ENCODE data around the gene EPSTI1.
"Not testable (repeated sequence)": the region's sequence is repeated elsewhere in the genome, so short reads cannot be mapped to it uniquely, and the experiment has no call there.

The EPSTI1 gene, protein sequence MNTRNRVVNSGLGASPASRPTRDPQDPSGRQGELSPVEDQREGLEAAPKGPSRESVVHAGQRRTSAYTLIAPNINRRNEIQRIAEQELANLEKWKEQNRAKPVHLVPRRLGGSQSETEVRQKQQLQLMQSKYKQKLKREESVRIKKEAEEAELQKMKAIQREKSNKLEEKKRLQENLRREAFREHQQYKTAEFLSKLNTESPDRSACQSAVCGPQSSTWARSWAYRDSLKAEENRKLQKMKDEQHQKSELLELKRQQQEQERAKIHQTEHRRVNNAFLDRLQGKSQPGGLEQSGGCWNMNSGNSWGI

GRCh38 chr13:42991898-42992763 lies at the start of gene EPSTI1:
EPSTI1 (minus strand) TSS chr13:42992241; CDS start chr13:42992165, 76 bp downstream.
- DNase-seq, result no peak

GRCh38 chr13:43041369-43041921 lies 49.4 kb upstream of the EPSTI1 start:
- DNase-seq, result no peak

DNA sequence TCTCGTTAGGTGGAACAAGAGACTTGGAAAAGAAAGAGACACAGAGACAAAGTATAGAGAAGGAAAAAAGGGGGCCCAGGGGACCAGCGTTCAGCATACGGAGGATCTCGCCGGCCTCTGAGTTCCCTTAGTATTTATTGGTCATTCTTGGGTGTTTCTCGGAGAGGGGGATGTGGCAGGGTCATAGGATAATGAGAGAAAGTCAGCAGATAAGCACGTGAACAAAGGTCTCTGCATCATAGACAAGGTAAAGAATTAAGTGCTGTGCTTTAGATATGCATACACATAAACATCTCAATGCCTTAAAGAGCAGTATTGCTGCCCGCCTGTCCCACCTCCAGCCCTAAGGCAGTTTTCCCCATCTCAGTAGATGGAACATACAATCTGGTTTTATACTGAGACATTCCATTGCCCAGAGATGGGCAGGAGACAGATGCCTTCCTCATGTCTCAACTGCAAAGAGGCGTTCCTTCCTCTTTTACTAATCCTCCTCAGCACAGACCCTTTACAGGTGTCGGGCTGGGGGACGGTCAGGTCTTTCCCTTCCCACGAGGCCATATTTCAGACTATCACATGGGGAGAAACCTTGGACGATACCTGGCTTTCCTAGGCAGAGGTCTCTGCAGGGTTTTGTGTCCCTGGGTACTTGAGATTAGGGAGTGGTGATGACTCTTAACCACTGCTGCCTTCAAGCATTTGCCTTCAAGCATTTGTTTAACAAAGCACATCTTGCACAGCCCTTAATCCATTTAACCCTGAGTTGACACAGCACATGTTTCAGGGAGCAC lies 48.7 kb upstream of the EPSTI1 start:
- DNase-seq, result not testable (repeated sequence)

DNA sequence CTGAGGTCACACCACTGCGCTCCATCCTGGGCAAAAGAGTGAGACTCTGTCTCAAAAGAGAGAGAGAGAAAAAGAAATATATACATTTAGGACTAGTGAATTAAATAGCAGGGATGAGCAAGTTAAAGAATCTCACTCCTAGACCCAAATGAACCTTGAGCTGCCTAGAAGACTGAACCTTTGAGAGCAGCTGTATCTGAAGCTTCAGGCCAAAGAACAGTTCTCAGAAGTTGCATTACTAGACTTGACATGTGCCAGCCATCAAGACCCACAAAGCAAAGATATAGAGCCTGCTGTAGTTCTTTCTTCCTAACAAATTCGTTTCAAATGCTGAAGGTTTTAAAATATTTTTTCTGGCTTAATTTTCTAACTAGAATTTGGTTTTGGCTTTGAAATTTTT lies 47.9 kb upstream of the EPSTI1 start:
- DNase-seq, result no peak

- no peak for DNase-seq
Observed at GRCh38 chr13:43036351-43037250, 44.6 kb upstream of the EPSTI1 start.

- DNase-seq, result no peak
Observed at GRCh38 chr13:43033038-43033437, 41.0 kb upstream of the EPSTI1 start.

GRCh38 chr13:43031881-43032280 lies 39.8 kb upstream of the EPSTI1 start:
- no peak for DNase-seq

- DNase-seq, result no peak
Observed at GRCh38 chr13:43030548-43030947, 38.5 kb upstream of the EPSTI1 start.

- DNase-seq, result no peak
Observed at GRCh38 chr13:43026262-43026661, 34.2 kb upstream of the EPSTI1 start.

GRCh38 chr13:43023289-43023963 lies 31.4 kb upstream of the EPSTI1 start, which contains the start of gene DNAJC15:
DNAJC15 (plus strand) TSS chr13:43023586; CDS start chr13:43023627, 41 bp downstream.
- peak; percentile 76 for DNase-seq

GRCh38 chr13:43022934-43023288 lies 30.9 kb upstream of the EPSTI1 start:
- DNase-seq, result no peak

DNA sequence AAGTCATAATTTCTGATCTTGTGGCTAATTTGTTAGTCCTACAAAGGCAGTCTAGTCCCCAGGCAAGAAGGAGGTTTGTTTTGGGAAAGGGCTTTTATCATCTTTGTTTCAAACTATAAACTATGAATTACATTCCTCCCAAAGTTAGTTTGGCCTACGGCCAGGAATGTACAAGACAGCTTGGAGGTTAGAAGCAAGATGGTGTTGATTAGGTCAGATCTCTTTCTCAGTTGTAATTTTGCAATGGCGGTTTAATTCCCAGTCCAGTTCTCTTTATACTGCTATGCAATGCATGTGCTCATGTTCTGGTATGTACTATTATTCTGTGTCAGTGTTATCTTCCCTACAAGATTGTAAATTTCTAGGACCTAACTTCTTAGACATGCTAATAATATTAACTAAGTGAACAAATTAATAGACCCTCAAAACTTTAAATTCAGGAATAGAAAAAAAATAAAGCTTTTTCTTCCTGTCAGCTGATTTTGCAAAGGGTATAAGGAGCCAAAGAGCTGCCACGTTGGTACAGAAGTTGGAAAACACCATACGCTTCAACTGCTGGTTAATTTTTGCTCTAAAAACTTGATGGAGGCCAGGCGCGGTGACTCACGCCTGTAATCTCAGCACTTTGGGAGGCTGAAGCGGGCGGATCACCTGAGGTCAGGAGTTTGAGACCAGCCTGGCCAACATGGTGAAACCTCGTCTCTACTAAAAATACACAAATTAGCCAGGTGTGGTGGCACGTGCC lies 30.1 kb upstream of the EPSTI1 start:
- no peak for DNase-seq

GRCh38 chr13:43020794-43021193 lies 28.8 kb upstream of the EPSTI1 start:
- DNase-seq, result no peak

DNA sequence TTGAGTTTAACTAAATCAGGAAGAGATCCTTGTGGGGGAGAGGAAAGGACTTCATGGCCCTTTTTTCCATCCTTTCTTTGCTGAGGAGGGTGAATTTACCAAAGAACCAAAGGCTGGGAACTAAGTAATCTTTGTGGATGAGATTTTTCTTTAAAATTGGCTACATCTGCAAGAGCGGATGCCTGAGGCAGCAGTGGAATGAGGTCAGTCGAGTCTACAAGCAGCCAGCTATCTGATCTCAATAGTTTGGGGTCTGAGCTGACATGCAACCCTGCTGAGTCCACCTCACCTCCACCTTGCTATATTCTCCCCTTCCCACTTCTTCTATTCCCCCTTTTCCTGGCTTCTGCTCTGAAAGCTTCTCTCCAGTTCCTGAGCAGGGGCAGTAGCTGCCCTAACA lies 27.8 kb upstream of the EPSTI1 start:
- DNase-seq, result no peak

DNA sequence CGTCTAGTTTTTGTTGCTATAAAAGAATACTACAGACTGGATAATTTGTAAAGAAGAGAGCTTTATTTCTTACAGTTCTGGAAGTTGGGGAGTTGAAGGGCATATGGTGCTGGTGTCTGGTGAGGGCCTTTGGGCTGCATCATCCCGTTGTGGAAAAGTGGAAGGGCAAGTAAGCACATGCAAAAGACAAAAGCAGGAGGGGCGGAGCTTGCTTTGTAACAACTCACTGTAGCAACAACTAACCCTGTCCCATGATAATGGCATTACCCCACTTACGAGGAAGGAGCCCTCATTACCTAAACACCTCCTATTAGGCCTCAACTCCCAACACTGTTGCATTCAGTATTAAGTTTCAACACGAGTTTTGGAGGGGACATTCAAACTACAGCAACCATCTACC lies 24.2 kb upstream of the EPSTI1 start:
- DNase-seq, result no peak

- DNase-seq, result peak; percentile 71
Observed at GRCh38 chr13:43014162-43014561, 22.1 kb upstream of the EPSTI1 start.

- no peak for DNase-seq
Observed at GRCh38 chr13:43009506-43009905, 17.5 kb upstream of the EPSTI1 start.

- no peak for DNase-seq
Observed at GRCh38 chr13:43008596-43008995, 16.6 kb upstream of the EPSTI1 start.

DNA sequence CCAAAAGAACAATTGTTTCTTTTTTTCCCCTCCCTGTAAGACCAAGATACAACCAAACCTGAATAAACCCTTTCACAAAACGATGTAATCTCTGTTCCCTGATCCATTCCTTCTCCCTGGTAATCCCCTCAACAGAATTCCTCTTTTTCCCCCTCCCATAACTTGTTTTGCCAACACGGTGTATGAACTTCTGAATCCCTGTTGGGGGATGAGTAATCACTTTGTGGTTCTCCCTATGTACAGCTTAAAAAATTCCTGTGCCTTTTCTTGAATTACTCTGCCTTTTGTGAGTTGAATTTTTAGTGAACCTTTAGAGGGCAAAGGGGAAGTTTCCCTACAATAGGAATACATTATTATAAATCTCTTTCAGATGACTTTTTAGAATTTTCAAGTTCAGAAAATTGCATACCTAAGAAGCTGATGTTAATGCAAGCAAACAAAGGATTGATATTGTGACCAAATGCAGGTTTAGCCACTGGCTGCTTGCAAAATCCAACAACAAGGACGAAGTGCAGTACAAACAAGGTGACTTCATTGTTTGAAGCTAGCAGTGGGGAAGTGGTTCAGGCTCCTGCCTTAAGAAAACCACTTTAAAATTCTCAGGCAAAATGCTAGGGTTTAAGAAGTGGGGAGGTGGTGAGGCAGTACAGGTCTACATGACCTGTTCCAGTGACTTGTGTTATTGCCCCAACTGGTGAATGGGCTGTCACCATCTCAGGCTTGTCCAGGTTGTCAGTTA lies 15.0 kb upstream of the EPSTI1 start:
- DNase-seq, result no peak
